Astrocyte (in vitro differentiated cells and primary cell): Measurements from ENCODE around the gene COMT. TPM values are rescaled to one million over a fixed set of nuclear protein-coding genes. Genes with fewer than 3 reads are reported as not detected.
"Not testable (repeated sequence)": the region's sequence is repeated elsewhere in the genome, so short reads cannot be mapped to it uniquely, and the experiment has no call there.

ENCODE experiments used
- DNase-seq: peaks from one replicate; pipeline ENCODE4 v3.0.0-alpha.2; 2010; ENCODE audit warnings: low read depth
- FAIRE-seq: peaks from 2 replicates; lab custom pipeline; 2011; peaks lifted over from hg19 to GRCh38; lab: Jason Lieb, UNC
- H2AFZ ChIP-seq: 2 replicates; pipeline ENCODE4 v1.6.0; 2012; ENCODE audit warnings: low read depth, low read length, inconsistent platforms
- H3K27ac ChIP-seq: 2 replicates; pipeline ENCODE4 v1.5.1; 2011; ENCODE audit warnings: low read depth, low read length, inconsistent platforms
- H3K27me3 ChIP-seq: 2 replicates; pipeline ENCODE4 v1.6.0; 2011; ENCODE audit warnings: low read length, inconsistent platforms; ENCODE audit not compliant: insufficient read depth
- H3K36me3 ChIP-seq: 2 replicates; pipeline ENCODE4 v1.5.1; 2011; ENCODE audit warnings: low read length, inconsistent platforms; ENCODE audit not compliant: insufficient read depth
- H3K4me1 ChIP-seq: 2 replicates; pipeline ENCODE4 v1.5.1; 2011; ENCODE audit warnings: low read length, inconsistent platforms; ENCODE audit not compliant: insufficient read depth
- H3K4me2 ChIP-seq: 2 replicates; pipeline ENCODE4 v1.6.0; 2012; ENCODE audit warnings: low read length, inconsistent platforms
- H3K4me3 ChIP-seq: 2 replicates; pipeline ENCODE4 v1.5.1; 2011; ENCODE audit warnings: low read depth, mild to moderate bottlenecking, low read length, inconsistent platforms; ENCODE audit not compliant: insufficient read depth
- H3K79me2 ChIP-seq: 2 replicates; pipeline ENCODE4 v1.6.0; 2012; ENCODE audit warnings: mild to moderate bottlenecking, low read length, inconsistent platforms; ENCODE audit not compliant: insufficient read depth
- H3K9ac ChIP-seq: 2 replicates; pipeline ENCODE4 v1.6.0; 2012; ENCODE audit warnings: mild to moderate bottlenecking, low read length, inconsistent platforms
- H3K9me3 ChIP-seq: 2 replicates; pipeline ENCODE4 v1.5.1; 2012; ENCODE audit warnings: low read depth, mild to moderate bottlenecking, low read length, inconsistent platforms; ENCODE audit not compliant: insufficient read depth
- H4K20me1 ChIP-seq: 2 replicates; pipeline ENCODE4 v1.6.0; 2012; ENCODE audit warnings: low read length, inconsistent platforms; ENCODE audit not compliant: insufficient read depth
- H3K27ac Mint-ChIP-seq: one replicate; pipeline ENCODE4 v1.8.0; 2021; ENCODE audit warnings: mild to moderate bottlenecking, mixed read lengths; ENCODE audit not compliant: unreplicated experiment
- H3K27me3 Mint-ChIP-seq: one replicate; pipeline ENCODE4 v1.8.0; 2021; ENCODE audit warnings: low read depth, mixed read lengths; ENCODE audit not compliant: unreplicated experiment
- H3K36me3 Mint-ChIP-seq: one replicate; pipeline ENCODE4 v1.8.0; 2021; ENCODE audit warnings: low read depth, mixed read lengths; ENCODE audit not compliant: unreplicated experiment
- H3K4me1 Mint-ChIP-seq: one replicate; pipeline ENCODE4 v1.8.0; 2021; ENCODE audit warnings: low read depth, mixed read lengths; ENCODE audit not compliant: unreplicated experiment
- H3K4me3 Mint-ChIP-seq: one replicate; pipeline ENCODE4 v1.8.0; 2021; ENCODE audit warnings: mild to moderate bottlenecking, moderate library complexity, mixed read lengths; ENCODE audit not compliant: unreplicated experiment
- H3K9me3 Mint-ChIP-seq: one replicate; pipeline ENCODE4 v1.8.0; 2021; ENCODE audit warnings: mild to moderate bottlenecking, mixed read lengths; ENCODE audit not compliant: unreplicated experiment
- CTCF ChIP-seq: IDR thresholded peaks from 2 replicates; pipeline ENCODE4 v1.5.1; 2011; ENCODE audit warnings: low read depth, mild to moderate bottlenecking, inconsistent platforms, low read length, moderate library complexity; ENCODE audit not compliant: insufficient read depth
- EZH2 ChIP-seq: IDR thresholded peaks from 2 replicates; pipeline ENCODE4 v1.6.1; 2012; ENCODE audit warnings: mild to moderate bottlenecking, low read length, inconsistent platforms; ENCODE audit not compliant: insufficient read depth
- total RNA-seq: library from RNA; stranded (reverse); gene quantifications from 2 replicates; pipeline ENCODE4 v1.2.1, GENCODE V29; 2021

The COMT gene
- total RNA-seq, 1 donor from 2014 or later = 116 TPM

DNA sequence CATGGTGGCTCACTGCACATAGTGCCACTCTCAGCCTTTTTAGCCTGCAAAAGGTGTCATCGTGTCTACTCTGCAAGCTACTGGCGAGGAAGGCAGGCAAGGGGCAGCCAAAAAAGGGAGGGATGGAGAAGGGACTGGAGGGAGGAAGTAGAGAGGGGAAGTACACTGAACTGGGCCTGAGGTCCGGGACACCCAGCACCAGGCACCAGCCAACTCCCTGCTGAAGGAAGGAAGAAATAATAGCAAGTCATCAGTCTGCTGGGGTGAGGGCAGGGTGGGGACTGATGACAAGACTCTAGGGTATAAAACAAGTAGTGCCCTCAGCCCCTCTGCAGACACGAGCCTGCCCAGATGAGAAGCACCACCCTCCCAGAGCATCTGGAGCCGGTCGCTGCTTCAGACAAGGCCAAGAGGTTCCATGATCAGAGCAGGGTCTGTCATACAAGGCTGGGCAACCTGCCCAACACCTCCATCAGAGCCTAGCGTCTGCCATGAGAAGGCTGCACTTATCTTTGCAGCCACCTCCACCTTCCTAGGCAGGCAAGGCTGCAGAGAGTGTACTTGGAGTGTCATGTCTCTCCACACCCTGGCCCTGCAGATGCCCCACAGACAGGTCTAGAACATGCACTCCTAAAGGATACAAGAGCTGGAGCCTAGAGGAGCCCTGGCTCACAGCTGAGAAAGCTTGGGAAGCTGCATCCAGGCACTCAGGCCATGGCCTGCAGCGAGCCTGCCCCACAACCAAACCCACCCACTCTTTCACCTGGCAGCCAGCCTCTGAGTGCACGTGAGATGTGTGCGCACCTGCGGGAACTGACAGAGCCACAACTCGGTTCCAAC lies 9.0 kb upstream of the COMT start:
- no peak overlapping the region for H3K27ac ChIP-seq
- FAIRE-seq (no peak), DNase-seq (no peak)
- peaks cover 19% of the 10 kb centered on the region for H3K9me3 Mint-ChIP-seq
- H3K9ac ChIP-seq = no peak overlapping the region
- H3K4me3 ChIP-seq = no peak overlapping the region
- peaks cover 4% of the 10 kb centered on the region for H3K27me3 Mint-ChIP-seq
- H3K4me2 ChIP-seq = no peak overlapping the region
- H2AFZ ChIP-seq = no peak overlapping the region
- no peaks in the 10 kb centered on the region for H3K9me3 ChIP-seq
- H4K20me1 ChIP-seq = no peaks in the 10 kb centered on the region
- no peaks in the 10 kb centered on the region for H3K36me3 ChIP-seq
- no peak overlapping the region for H3K27ac Mint-ChIP-seq
- no peak overlapping the region for H3K4me3 Mint-ChIP-seq
- TF ChIP-seq EZH2 = no peak
- TF ChIP-seq CTCF = no peak
- H3K4me1 Mint-ChIP-seq = no peaks in the 10 kb centered on the region
- H3K79me2 ChIP-seq = no peaks in the 10 kb centered on the region
- no peaks in the 10 kb centered on the region for H3K4me1 ChIP-seq
- H3K36me3 Mint-ChIP-seq = peaks cover 23% of the 10 kb centered on the region
- H3K27me3 ChIP-seq = no peaks in the 10 kb centered on the region

GRCh38 chr22:19933341-19934241 lies 8.0 kb upstream of the COMT start:
- FAIRE-seq = no peak

GRCh38 chr22:19935123-19935718 lies 6.4 kb upstream of the COMT start:
- FAIRE-seq, H3K27ac Mint-ChIP-seq, H3K27me3 Mint-ChIP-seq, H3K79me2 ChIP-seq, H3K4me3 ChIP-seq, H3K4me1 ChIP-seq, H3K9me3 ChIP-seq, DNase-seq, H2AFZ ChIP-seq, H3K27me3 ChIP-seq, H3K9ac ChIP-seq, H3K36me3 ChIP-seq, H3K4me1 Mint-ChIP-seq, H4K20me1 ChIP-seq, H3K4me2 ChIP-seq, H3K4me3 Mint-ChIP-seq, H3K27ac ChIP-seq: not testable (repeated sequence)
- H3K36me3 Mint-ChIP-seq = peaks cover 23% of the 10 kb centered on the region
- peaks cover 19% of the 10 kb centered on the region for H3K9me3 Mint-ChIP-seq

More at GRCh38 chr22:19933341-19934241, 8.0 kb upstream of the COMT start:
- no peaks in the 10 kb centered on the region for H3K4me1 Mint-ChIP-seq
- TF ChIP-seq EZH2 = no peak
- no peak for TF ChIP-seq CTCF
- Histone ChIP-seq H3K4me3 (no peak overlapping the region), H3K9ac (no peak overlapping the region), H2AFZ (no peak overlapping the region), H3K9me3 (no peaks in the 10 kb centered on the region), H3K27ac (no peak overlapping the region), H3K36me3 (no peaks in the 10 kb centered on the region), H3K79me2 (no peaks in the 10 kb centered on the region), H3K4me2 (no peak overlapping the region), H4K20me1 (no peaks in the 10 kb centered on the region), H3K27me3 (no peaks in the 10 kb centered on the region), H3K4me1 (no peaks in the 10 kb centered on the region)
- peaks cover 26% of the 10 kb centered on the region for H3K36me3 Mint-ChIP-seq
- H3K27ac Mint-ChIP-seq = no peak overlapping the region
- H3K9me3 Mint-ChIP-seq = peaks cover 19% of the 10 kb centered on the region
- H3K4me3 Mint-ChIP-seq = no peak overlapping the region
- H3K27me3 Mint-ChIP-seq = peaks cover 4% of the 10 kb centered on the region
- DNase-seq = no peak
